HFFc6 (cell line): Measurements from ENCODE around the gene GPHA2. TPM values are rescaled to one million over a fixed set of nuclear protein-coding genes. Genes with fewer than 3 reads are reported as not detected.

ENCODE experiments used
- DNase-seq: peaks from one replicate; pipeline ENCODE4 v3.0.0-alpha.2; 2018
- H3K27ac Mint-ChIP-seq: 2 replicates; pipeline ENCODE4 v1.8.0; 2020; ENCODE audit warnings: mild to moderate bottlenecking, mixed read lengths
- H3K27me3 Mint-ChIP-seq: 2 replicates; pipeline ENCODE4 v1.8.0; 2021; ENCODE audit warnings: mild to moderate bottlenecking, moderate library complexity, mixed read lengths; ENCODE audit not compliant: insufficient read depth
- H3K36me3 Mint-ChIP-seq: 2 replicates; pipeline ENCODE4 v1.8.0; 2021; ENCODE audit warnings: low read depth, mixed read lengths
- H3K4me1 Mint-ChIP-seq: 2 replicates; pipeline ENCODE4 v1.8.0; 2020; ENCODE audit warnings: low read depth, mixed read lengths
- H3K4me3 Mint-ChIP-seq: 2 replicates; pipeline ENCODE4 v1.8.0; 2020; ENCODE audit warnings: mild to moderate bottlenecking, moderate library complexity, mixed read lengths
- H3K9me3 Mint-ChIP-seq: 2 replicates; pipeline ENCODE4 v1.8.0; 2020; ENCODE audit warnings: mild to moderate bottlenecking, mixed read lengths
- CTCF ChIP-seq: fragments of 200-600 bp; sonication (generic); IDR thresholded peaks from 2 replicates; pipeline ENCODE4 v1.5.0; 2021; ENCODE audit warnings: antibody characterized with exemption, mild to moderate bottlenecking
- total RNA-seq, 6 experiments: library from RNA; stranded (reverse); fragmentation: NEBNext Ultra II Directional; extraction: Animal tissue kit (Norgen Biotek cat#: 25700); gene quantifications; 2 replicates in 1 of 6; 3 replicates in 5 of 6; pipeline ENCODE4 v1.2.3, GENCODE V29; 2021

GPHA2 gene
- total RNA-seq, 6 experiments from 2014 or later, result not detected

GRCh38 chr11:64918017-64918416 lies 17.7 kb downstream of the GPHA2 start:
- H3K27me3 Mint-ChIP-seq, result no peaks in the 10 kb centered on the region

GRCh38 chr11:64917663-64917995 lies 18.1 kb downstream of the GPHA2 start:
- Mint-ChIP-seq H3K27me3 (no peaks in the 10 kb centered on the region), H3K36me3 (no peaks in the 10 kb centered on the region), H3K4me1 (peaks cover 32% of the 10 kb centered on the region), H3K9me3 (no peaks in the 10 kb centered on the region), H3K27ac (peak overlapping the region; percentile 86), H3K4me3 (peak overlapping the region; percentile 94)
- TF ChIP-seq CTCF, result no peak
- DNase-seq, result no peak

More at GRCh38 chr11:64918017-64918416, 17.7 kb downstream of the GPHA2 start:
- peak; percentile 59 for DNase-seq
- no peaks in the 10 kb centered on the region for H3K9me3 Mint-ChIP-seq
- H3K4me1 Mint-ChIP-seq, result peaks cover 32% of the 10 kb centered on the region
- H3K4me3 Mint-ChIP-seq, result peak overlapping the region; percentile 94
- peak; percentile 58 for TF ChIP-seq CTCF
- no peaks in the 10 kb centered on the region for H3K36me3 Mint-ChIP-seq
- peak overlapping the region; percentile 86 for H3K27ac Mint-ChIP-seq

- DNase-seq, result peak; percentile 100
- Mint-ChIP-seq H3K27me3 (no peaks in the 10 kb centered on the region), H3K27ac (peak within 1 kb of the TSS; percentile 87), H3K4me1 (peaks cover 32% of the 10 kb centered on the region), H3K9me3 (no peaks in the 10 kb centered on the region), H3K4me3 (peak within 1 kb of the TSS; percentile 94), H3K36me3 (no peaks in the 10 kb centered on the region)
- TF ChIP-seq CTCF, result no peak
These were observed 18.7 kb downstream of the GPHA2 start, which contains the start of gene ATG2A for GRCh38 chr11:64916775-64917662. Gene ATG2A, minus strand, starts transcription at chr11:64917209. Its CDS starts 74 bp downstream, at chr11:64917135.

- Mint-ChIP-seq H3K4me3 (peak overlapping the region; percentile 94), H3K4me1 (peaks cover 32% of the 10 kb centered on the region)
- TF ChIP-seq CTCF, result no peak
These were observed 19.5 kb downstream of the GPHA2 start for GRCh38 chr11:64916040-64916774.

GRCh38 chr11:64915376-64915887 lies 20.3 kb downstream of the GPHA2 start:
- Mint-ChIP-seq H3K4me3 (peak overlapping the region; percentile 94), H3K27me3 (no peaks in the 10 kb centered on the region)

More at GRCh38 chr11:64916040-64916774, 19.5 kb downstream of the GPHA2 start:
- no peaks in the 10 kb centered on the region for H3K27me3 Mint-ChIP-seq
- H3K9me3 Mint-ChIP-seq, result no peaks in the 10 kb centered on the region
- peak overlapping the region; percentile 87 for H3K27ac Mint-ChIP-seq
- H3K36me3 Mint-ChIP-seq, result no peaks in the 10 kb centered on the region; the same call in 1 of the 2 replicates
- no peak for DNase-seq

More at GRCh38 chr11:64915376-64915887, 20.3 kb downstream of the GPHA2 start:
- no peak for TF ChIP-seq CTCF
- Mint-ChIP-seq H3K27ac (peak overlapping the region; percentile 87), H3K36me3 (no peaks in the 10 kb centered on the region; the same call in 1 of the 2 replicates), H3K9me3 (no peaks in the 10 kb centered on the region), H3K4me1 (peaks cover 32% of the 10 kb centered on the region)
- DNase-seq, result no peak
